DMS153 treated with DMSO at 0.1 percent for 48 hours (cell line): ENCODE data around the gene YWHAG.
"Not testable (repeated sequence)": the region's sequence is repeated elsewhere in the genome, so short reads cannot be mapped to it uniquely, and the experiment has no call there.

Experiments
- DNase-seq: peaks from one replicate; lab custom pipeline; 2025; ENCODE audit not compliant: unreplicated experiment; lab: John Stamatoyannopoulos, UW

Gene YWHAG

GRCh38 chr7:76325811-76326210 lies 33.0 kb downstream of the YWHAG start:
- no peak for DNase-seq

GRCh38 chr7:76325092-76325491 lies 33.7 kb downstream of the YWHAG start:
- no peak for DNase-seq

GRCh38 chr7:76318488-76319353 lies 40.1 kb downstream of the YWHAG start:
- DNase-seq, result no peak

DNA sequence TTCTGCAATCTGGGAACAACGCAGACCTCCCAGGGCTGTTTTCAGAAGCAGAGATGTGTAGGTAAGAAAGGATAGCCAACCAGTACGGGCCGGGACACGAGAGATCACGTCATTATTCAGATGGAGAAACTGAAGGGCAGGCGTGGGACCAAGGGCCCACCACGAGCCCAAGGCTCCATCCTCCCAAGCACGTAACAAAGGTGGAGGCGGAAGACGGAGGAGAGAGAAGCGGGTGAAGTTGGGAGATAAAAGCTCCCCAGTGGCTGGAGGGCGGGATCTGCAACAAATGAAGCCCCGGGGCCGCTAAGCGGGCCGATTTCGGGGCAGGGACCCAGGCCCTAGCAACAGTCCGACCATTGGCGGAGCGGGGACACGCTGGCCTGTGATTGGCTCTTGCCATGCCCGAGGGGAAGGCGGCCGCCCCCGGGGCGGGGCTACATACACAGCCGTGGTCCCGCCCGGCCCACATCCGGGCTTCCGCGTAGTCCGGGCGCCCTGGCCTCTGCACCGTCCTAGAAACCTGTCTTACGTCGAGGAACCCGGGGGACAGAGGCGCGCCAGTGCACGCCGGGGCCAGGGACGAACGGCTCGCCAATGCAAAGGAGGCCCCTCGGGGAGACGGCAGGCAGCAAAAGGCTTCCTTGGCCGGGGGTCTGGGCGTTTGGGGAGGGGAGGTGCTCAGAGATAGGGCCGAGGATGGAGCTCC lies 40.9 kb downstream of the YWHAG start:
- peak; percentile 96 for DNase-seq

DNA sequence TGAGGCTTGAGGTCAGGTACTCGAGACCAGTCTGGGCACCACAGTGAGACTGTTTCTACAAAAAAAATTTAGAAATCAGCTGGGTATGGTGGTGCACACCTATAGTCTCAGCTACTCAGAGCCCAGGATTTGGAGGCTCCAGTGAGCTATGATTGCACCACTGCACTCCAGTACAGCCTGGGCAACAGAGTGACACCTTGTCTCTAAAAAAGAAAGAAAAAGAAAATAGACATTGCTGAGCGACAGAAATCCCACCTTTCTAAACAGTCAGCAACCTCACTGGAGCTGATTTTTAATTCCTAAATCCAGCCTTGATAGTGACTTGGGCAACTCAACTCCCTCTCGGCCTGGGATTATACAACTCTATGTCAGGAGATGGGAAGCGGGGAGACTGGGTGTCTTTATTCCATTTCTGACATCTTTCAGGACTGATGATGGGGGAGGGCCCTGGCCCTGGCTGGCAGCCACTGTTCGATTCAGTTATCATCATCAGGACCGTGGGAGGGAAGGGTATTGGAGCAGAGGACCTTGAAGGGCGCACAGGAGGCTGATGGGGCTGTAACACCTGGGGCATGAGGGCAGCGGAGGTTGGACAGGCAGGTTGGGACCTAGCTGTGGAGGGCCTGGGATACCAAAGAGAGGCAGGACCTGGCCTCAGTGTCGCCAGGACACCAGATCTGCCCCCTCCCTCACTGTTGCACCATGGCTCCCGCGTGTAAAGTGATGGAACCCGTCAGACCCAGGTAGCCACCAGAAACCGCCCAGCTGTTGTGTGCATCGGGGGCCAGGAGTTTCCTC lies 41.6 kb downstream of the YWHAG start:
- DNase-seq, result no peak

DNA sequence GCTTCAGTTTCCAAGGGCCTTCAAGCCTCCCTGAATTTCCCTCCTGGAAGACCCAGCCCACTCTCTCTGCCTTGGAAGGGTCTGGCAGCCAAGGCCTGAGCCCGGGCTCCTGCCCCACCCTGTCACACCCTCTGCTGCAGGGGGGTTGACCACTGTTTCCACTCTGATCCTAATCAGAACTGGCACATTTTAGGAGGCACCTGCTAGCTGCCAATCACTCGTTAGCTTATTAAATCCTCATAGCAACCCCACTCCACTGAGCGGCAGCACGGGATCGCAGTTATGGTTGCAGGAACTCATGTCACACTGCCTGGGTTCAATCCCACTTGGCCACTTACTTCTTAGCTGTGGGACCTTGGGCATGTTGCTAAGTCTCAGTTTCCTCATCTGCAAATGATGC lies 43.4 kb downstream of the YWHAG start:
- DNase-seq, result no peak

- not testable (repeated sequence) for DNase-seq
Measured at GRCh38 chr7:76314740-76315139, 44.1 kb downstream of the YWHAG start.

DNA sequence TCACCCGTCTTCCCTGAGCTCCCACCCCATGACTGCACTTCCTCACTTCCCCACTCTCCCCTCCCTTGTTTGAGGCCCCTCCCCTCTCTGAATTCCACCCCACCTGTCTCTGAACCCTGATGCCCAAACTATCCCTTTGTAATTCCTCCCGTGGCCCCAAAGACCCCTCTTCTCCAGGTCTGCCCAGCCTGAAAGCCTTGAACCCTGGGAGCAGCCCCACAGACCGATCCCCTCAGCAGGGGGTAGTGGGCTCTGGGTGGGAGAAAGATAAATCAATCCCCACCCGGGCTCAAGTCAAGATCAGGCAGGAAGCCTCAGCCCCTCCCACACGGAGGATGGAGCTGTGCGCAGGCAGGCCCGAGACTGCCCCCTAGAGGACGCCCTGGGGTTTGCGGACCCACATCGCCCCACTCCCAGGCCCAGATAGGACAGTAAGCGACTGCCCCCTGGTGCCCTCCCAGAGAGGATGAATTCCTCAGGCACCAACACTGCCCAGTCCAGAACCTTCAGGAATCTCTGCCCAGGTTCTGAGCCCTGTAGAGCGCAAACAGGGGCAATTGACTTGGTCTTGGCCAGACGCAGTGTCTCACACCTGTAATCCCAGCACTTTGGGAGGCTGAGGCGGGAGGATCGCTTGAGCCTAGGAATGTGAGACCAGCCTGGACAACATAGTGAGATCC lies 44.6 kb downstream of the YWHAG start:
- DNase-seq, result peak; percentile 87

- not testable (repeated sequence) for DNase-seq
Measured at GRCh38 chr7:76311838-76312237, 47.0 kb downstream of the YWHAG start.

- peak; percentile 64 for DNase-seq
Measured at GRCh38 chr7:76310102-76310957, 48.5 kb downstream of the YWHAG start.

DNA sequence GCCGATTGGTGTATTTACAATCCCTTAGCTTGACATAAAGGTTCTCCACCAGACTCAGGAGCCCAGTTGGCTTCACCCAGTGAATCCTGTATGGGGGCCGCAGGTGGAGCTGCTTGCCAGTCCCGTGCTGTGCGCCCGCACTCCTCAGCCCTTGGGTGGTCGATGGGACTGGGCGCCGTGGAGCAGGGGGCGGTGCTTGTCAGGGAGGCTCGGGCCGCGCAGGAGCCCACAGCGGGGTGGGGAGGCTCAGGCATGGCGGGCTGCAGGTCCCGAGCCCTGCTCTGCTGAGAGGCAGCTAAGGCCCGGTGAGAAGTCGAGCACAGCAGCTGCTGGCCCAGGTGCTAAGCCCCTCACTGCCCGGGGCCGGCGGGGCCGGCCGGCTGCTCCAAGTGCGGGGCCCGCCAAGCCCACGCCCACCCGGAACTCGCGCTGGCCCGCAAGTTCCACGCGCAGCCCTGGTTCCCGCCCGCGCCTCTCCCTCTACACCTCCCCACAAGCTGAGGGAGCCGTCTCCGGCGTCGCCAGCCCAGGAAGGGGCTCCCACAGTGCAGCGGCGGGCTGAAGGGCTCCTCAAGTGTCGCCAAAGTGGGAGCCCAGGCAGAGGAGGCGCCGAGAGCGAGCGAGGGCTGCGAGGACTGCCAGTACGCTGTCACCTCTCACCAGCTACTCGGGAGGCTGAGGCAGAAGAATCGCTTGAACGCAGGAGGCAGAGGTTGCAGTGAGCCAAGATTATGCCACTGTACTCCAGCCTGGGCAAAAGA lies 49.3 kb downstream of the YWHAG start:
- not testable (repeated sequence) for DNase-seq

DNA sequence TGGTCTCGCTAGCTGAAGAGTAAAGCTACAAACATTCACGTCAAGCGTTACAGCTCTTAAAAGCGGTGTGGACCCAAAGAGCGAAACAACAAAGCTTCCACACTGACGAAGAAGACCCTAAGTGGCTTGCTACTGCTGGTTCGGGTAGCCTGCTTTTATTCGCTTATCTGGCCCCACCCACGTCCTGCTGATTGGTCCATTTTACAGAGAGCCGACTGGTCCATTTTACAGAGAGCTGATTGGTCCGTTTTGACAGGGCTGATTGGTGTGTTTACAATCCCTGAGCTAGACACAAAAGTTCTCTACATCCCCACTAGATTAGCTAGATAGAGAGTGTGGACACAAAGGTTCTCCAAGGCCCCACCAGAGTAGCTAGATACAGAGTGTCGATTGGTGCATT lies 49.9 kb downstream of the YWHAG start:
- DNase-seq, result not testable (repeated sequence)

GRCh38 chr7:76304888-76305375 lies 53.9 kb downstream of the YWHAG start:
- DNase-seq, result no peak

- peak; percentile 49 for DNase-seq
Measured at GRCh38 chr7:76303202-76304147, 55.3 kb downstream of the YWHAG start.

GRCh38 chr7:76302347-76303201 lies 56.2 kb downstream of the YWHAG start, which contains the start of gene HSPB1:
Gene HSPB1 (plus strand): TSS chr7:76302673. CDS start chr7:76302713, 40 bp downstream.
- DNase-seq, result peak; percentile 76

DNA sequence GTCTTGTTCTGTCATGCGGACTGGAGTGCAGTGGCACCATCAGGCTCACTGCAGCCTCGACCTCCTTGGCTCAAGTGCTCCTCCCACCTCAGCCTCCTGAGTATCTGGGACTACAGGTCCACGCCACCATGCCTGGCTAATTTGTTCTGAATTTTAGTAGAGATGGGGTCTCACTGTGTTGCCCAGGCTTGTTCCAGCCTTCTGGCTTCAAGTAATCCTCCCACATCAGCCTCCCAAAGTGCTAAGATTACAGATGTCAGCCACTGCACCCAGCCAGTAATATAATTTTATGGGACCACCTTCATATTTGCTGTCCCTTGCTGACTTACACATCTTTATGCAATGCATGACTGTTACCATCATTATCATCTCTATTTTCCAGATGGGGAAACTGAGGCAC lies 57.8 kb downstream of the YWHAG start:
- DNase-seq, result no peak

DNA sequence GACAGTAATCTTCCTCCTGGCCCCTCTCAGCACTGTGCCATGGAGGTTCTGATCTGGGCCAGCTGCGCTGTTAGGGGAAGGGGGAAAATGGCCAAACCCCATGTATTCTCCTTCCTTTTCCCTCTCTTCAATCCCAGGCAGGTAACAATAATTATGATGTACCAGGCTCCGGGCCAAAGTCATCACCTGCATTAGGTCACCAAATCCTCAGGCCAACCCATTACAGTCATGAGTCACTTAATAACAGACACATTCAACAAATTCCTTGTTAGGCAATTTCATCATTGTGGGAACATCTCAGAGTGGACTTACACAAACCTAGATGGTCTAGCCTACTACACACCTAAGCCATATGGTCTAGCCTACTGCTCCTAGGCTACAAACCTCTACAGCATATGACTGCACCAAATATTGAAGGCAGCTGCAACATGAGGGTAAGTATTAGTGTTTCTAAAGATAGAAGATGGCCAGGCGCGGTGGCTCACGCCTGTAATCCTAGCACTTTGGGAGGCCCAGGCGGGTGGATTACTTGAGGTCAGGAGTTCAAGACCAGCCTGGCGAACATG lies 58.5 kb downstream of the YWHAG start:
- no peak for DNase-seq
